HG03025 (cell line): Measurements from ENCODE around the gene MOCOS.

Source experiments
- ATAC-seq: cut with Tn5 transposase; IDR thresholded peaks from one replicate; pipeline ENCODE4 v1.9.1; 2021; ENCODE audit warnings: mild to moderate bottlenecking, moderate library complexity; ENCODE audit not compliant: unreplicated experiment, low FRiP score

Gene MOCOS

GRCh38 chr18:36299015-36299414 lies 111.7 kb downstream of the MOCOS start:
- no peak for ATAC-seq

DNA sequence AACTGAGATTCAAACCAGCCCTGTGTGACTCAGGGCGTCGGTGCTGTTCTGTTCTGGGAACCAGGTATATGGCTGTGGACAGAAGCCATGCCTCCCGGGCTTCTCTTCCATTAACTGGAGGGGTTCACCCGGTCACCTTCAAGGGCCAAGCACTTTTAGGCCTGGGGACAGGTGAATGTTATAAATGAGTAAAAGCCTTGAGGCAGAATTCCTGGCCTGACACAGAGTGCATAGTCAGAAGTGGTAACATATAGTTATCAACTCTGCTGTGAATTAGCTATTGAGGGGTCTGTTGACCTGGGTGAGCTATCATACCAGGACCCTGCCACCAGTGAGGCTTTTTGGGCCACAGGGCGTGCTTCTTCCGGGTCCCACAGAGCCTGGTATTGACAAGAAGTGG lies 112.9 kb downstream of the MOCOS start:
- no peak for ATAC-seq

DNA sequence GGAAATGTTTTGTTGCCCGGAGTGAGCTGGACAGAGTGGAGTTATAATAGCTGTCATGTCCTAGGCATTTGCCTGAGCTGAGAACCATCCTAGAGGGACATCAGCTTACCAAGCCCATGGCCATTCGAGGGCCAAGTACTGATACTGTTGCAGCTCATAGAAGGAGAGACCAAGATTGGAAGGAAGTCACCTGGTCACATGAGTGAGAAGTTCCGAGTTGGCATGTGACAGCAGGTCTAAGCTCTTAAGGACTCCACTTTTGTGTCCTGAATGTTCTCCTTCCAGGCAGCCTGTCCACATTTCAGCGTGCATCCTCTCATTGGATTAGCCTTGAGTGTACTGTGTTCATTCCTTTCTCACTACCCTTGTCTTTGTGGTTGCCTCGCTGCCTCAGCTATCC lies 114.6 kb downstream of the MOCOS start:
- ATAC-seq = no peak

DNA sequence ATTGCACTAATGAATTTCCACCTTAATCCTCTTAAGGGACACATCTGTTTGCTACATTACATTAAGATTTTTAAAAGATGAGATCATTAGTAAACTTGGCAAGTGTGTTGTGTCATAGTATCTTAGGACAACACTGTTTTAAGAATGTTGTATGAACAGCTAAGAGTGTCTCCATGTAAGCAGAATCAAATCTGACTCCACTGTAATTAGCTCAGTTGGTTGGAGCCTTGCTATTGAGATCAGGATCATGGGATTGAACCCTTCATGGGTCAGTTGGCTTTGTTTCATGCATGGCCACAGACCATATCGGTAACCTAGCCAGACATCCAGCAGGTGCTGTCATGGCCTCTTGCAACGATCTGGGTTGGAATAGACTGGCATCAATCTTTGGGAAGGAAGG lies 115.4 kb downstream of the MOCOS start:
- ATAC-seq = no peak

- no peak for ATAC-seq
These were observed 116.0 kb downstream of the MOCOS start for GRCh38 chr18:36303211-36303844.

GRCh38 chr18:36304723-36305122 lies 117.4 kb downstream of the MOCOS start:
- no peak for ATAC-seq

DNA sequence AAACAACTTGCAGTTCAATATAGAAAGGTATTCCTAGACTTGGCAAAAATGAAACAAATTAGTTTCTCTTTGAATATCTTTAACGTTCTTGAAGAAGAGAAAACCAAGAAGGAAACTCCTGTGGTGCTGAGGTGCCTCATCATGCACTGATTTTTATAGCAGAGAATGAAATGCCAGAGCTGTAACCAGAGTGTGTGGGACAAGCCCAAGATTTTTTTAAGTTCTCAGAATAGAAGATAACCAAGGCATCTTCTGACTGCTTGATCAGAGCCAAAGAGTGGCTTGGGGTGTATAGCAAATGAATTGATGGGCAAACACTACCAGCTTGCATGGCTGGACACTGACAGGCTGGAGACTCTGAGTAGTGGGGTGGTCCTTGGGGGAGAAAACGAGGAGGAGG lies 118.1 kb downstream of the MOCOS start:
- ATAC-seq = no peak

DNA sequence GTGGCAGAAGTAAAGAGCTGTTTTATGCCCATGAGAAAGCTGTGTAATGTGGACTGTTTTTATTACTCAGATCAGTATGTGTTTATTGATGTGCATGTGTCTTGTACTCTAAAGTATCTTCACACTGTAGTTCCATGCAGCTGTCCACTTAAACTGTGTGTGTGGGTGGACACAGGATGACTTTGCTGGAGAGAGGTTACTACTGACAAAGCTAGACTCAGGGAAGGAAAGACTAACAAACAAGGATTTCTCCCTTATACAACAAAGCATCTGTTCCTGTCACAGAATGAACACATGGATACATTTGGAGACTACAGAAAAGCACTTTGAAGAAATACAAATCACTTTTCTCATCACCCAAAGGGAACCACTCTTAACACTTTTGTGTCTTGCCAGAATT lies 120.2 kb downstream of the MOCOS start:
- ATAC-seq = no peak

GRCh38 chr18:36308711-36309435 lies 121.6 kb downstream of the MOCOS start:
- no peak for ATAC-seq

- no peak for ATAC-seq
These were observed 122.4 kb downstream of the MOCOS start for GRCh38 chr18:36309436-36310391.

GRCh38 chr18:36311026-36311570 lies 123.8 kb downstream of the MOCOS start:
- ATAC-seq = no peak

GRCh38 chr18:36312806-36313395 lies 125.6 kb downstream of the MOCOS start:
- ATAC-seq = no peak

- no peak for ATAC-seq
These were observed 126.8 kb downstream of the MOCOS start for GRCh38 chr18:36314098-36314497.

- ATAC-seq = no peak
These were observed 127.5 kb downstream of the MOCOS start for GRCh38 chr18:36314754-36315153.

DNA sequence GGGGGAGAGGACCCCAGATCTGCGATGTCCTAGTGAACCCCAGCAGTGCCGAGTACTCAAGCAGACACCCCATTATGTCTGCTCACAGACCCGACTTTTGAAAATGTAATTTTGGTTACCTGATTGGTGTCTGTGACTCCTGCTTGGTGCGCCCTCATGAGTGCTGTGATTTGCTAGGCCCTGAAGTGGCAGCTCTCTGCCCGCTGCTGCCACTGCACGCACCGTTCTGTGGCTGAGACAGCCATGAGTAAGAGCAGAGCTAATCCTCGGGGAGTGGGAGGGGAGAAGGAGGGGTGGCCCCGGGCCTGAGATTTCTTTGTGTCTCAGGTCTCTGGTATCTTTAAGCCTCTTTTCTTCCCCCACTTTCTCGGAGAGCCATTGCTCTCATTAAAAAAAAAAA lies 128.4 kb downstream of the MOCOS start:
- ATAC-seq = no peak

- ATAC-seq = no peak
These were observed 128.9 kb downstream of the MOCOS start for GRCh38 chr18:36316246-36316645.
